Right atrium auricular region (tissue), 2 donors: ENCODE data around the gene SEPTIN11. TPM values are rescaled to one million over a fixed set of nuclear protein-coding genes. Genes with fewer than 3 reads are reported as not detected.

Experiments
- DNase-seq: peaks from one replicate; pipeline ENCODE4 v3.0.0-alpha.2; 2019; ENCODE audit warnings: low spot score
- H3K27ac ChIP-seq, 2 donors: fragments of 200-600 bp; sonication (generic); 1 replicate in 1 of 2; 2 replicates in 1 of 2; pipeline ENCODE4 v1.5.1; 2016 to 2019
- H3K27me3 ChIP-seq, 2 donors: fragments of 200-600 bp; sonication (generic); one replicate each; pipeline versions ENCODE4 v1.5.1 to v1.6.0; 2017 to 2019
- H3K36me3 ChIP-seq: fragments of 200-600 bp; sonication (generic); one replicate; pipeline ENCODE4 v1.5.1; 2016
- H3K4me1 ChIP-seq, 2 donors: fragments of 200-600 bp; sonication (generic); one replicate each; pipeline versions ENCODE4 v1.5.1 to v1.6.0; 2017 to 2019
- H3K4me3 ChIP-seq, 2 donors: fragments of 200-600 bp; sonication (generic); 1 replicate in 1 of 2; 2 replicates in 1 of 2; pipeline ENCODE4 v1.5.1; 2017 to 2019; ENCODE audit warnings: mild to moderate bottlenecking in 1 of 2, moderate library complexity in 1 of 2
- H3K9me3 ChIP-seq, 2 donors: fragments of 200-600 bp; sonication (generic); one replicate each; pipeline ENCODE4 v1.5.1; 2019
- total RNA-seq, 2 donors: library from RNA; depleted of rRNA; stranded (reverse); fragments of >200 nt; gene quantifications; one replicate each; pipeline ENCODE4 v1.1.0, GENCODE V29; 2016
- TF ChIP-seq, protein P1 (sequence below), 2 donors: fragments of 200-600 bp; sonication (generic); IDR thresholded peaks; one replicate each; pipeline ENCODE4 v1.5.1; 2019; ENCODE audit warnings: antibody characterized with exemption in 2 of 2

The SEPTIN11 gene
- total RNA-seq, 2 donors from 2014 or later = 34.9 to 59.0 TPM

DNA sequence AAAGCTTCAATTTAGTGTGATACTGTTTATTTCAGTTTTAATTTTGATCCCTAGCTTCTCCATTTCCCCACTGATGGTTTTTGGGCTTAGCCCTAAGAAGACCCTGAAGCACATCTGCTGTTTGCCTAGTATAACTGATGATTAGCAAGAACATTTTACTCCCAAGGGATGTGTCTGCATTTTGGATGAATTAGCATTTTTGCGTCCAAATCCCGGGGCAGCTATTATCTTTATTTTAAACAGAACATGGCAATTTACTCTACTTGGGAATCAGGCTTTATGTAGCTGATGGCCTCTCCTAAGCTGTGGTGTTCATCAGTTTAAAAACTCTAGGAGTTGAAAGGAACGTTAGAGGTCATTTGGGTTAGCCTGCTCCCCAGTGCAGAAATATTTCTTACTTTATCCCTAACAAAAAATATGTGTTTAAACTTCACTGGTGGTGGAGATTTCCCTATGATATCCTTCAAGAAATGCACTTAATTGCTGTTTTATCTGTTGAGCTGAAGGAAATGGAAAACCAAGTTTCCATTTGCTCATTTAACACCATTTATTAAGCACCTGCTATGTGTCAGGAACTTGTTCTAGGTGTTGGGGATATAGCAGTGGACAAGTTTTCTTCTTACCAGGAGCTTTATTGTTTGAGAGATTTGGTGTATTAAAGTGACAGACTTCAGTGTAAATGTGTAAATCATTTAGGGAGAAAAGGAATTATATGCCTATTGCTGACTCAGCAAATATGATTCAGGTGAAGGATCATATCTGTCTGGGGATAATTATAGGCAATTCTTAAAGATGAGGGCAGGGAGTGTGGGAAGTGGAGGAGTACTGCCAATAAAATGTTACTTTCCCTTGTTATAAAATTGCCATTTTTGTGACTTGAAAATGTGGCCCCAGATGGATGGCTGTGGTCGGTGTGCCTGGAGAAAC, 3.4 kb downstream of the SEPTIN11 start:
- no peak for DNase-seq
- H3K36me3 ChIP-seq = no peaks in the 10 kb centered on the region
- H3K27ac ChIP-seq = no peak overlapping the region
- H3K27me3 ChIP-seq = no peaks in the 10 kb centered on the region
- H3K4me1 ChIP-seq = peaks cover 0 to 34% of the 10 kb centered on the region in 2 donors
- TF ChIP-seq, protein P1, sequence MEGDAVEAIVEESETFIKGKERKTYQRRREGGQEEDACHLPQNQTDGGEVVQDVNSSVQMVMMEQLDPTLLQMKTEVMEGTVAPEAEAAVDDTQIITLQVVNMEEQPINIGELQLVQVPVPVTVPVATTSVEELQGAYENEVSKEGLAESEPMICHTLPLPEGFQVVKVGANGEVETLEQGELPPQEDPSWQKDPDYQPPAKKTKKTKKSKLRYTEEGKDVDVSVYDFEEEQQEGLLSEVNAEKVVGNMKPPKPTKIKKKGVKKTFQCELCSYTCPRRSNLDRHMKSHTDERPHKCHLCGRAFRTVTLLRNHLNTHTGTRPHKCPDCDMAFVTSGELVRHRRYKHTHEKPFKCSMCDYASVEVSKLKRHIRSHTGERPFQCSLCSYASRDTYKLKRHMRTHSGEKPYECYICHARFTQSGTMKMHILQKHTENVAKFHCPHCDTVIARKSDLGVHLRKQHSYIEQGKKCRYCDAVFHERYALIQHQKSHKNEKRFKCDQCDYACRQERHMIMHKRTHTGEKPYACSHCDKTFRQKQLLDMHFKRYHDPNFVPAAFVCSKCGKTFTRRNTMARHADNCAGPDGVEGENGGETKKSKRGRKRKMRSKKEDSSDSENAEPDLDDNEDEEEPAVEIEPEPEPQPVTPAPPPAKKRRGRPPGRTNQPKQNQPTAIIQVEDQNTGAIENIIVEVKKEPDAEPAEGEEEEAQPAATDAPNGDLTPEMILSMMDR (IDR thresholded peaks at IDR 0.05) = no peak
- H3K9me3 ChIP-seq = no peaks in the 10 kb centered on the region
- no peak overlapping the region for H3K4me3 ChIP-seq

GRCh38 chr4:76953956-76954355, 4.4 kb downstream of the SEPTIN11 start:
- TF ChIP-seq, protein P1 (IDR thresholded peaks at IDR 0.05) = no peak
- H3K27ac ChIP-seq = no peak overlapping the region
- no peaks in the 10 kb centered on the region for H3K9me3 ChIP-seq
- DNase-seq = no peak
- no peaks in the 10 kb centered on the region for H3K36me3 ChIP-seq
- H3K4me3 ChIP-seq = no peak overlapping the region
- peaks cover 0 to 32% of the 10 kb centered on the region in 2 donors for H3K4me1 ChIP-seq
- H3K27me3 ChIP-seq = no peaks in the 10 kb centered on the region

DNA sequence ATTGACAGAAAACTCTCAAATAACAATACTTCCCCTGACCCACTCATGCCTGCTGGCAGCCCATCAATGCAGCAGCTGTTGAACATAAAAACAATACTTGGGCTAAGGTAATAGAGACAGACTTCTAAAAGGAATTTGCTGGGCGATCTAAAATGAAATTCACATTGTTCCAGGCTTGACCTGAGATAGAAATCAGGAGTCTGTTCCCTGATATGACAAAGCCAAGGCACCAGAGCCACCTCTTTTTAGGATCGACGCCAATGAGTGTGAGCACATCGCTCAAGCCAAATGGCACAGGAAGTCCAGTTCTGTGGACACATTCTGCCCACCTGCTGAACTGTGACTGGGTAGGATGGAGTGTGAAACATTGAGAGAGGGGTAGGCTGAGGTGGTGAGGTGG, 4.9 kb downstream of the SEPTIN11 start:
- H3K36me3 ChIP-seq = no peaks in the 10 kb centered on the region
- DNase-seq = no peak
- no peak overlapping the region for H3K4me3 ChIP-seq
- TF ChIP-seq, protein P1 (IDR thresholded peaks at IDR 0.05) = no peak
- H3K27ac ChIP-seq = no peak overlapping the region
- H3K4me1 ChIP-seq = peaks cover 0 to 32% of the 10 kb centered on the region in 2 donors
- H3K9me3 ChIP-seq = no peaks in the 10 kb centered on the region
- H3K27me3 ChIP-seq = no peaks in the 10 kb centered on the region

- no peaks in the 10 kb centered on the region for H3K9me3 ChIP-seq
- TF ChIP-seq, protein P1 (IDR thresholded peaks at IDR 0.05) = no peak
- no peak overlapping the region for H3K27ac ChIP-seq
- H3K4me3 ChIP-seq = no peak overlapping the region
- H3K4me1 ChIP-seq = peaks cover 0 to 32% of the 10 kb centered on the region in 2 donors
- H3K27me3 ChIP-seq = no peaks in the 10 kb centered on the region
- no peak for DNase-seq
- no peaks in the 10 kb centered on the region for H3K36me3 ChIP-seq
These were observed 5.6 kb downstream of the SEPTIN11 start for GRCh38 chr4:76955182-76955581.

- DNase-seq = no peak
- Histone ChIP-seq H3K27ac (no peak overlapping the region), H3K9me3 (no peaks in the 10 kb centered on the region), H3K4me1 (peaks cover 0 to 19% of the 10 kb centered on the region in 2 donors), H3K36me3 (no peaks in the 10 kb centered on the region), H3K4me3 (no peak overlapping the region), H3K27me3 (no peaks in the 10 kb centered on the region)
- TF ChIP-seq, protein P1 (IDR thresholded peaks at IDR 0.05) = no peak
These were observed 7.6 kb downstream of the SEPTIN11 start for GRCh38 chr4:76957004-76957738.
